DND-41 (cell line): Measurements from ENCODE around the gene CTU2.

Experiments
- CTCF ChIP-seq: IDR thresholded peaks from 2 replicates; pipeline ENCODE4 v1.5.1; 2012; ENCODE audit warnings: borderline replicate concordance, low read length, moderate library complexity, mild to moderate bottlenecking; ENCODE audit not compliant: poor library complexity, severe bottlenecking; ENCODE audit errors: extremely low read depth
- EZH2 ChIP-seq: IDR thresholded peaks from 3 replicates; pipeline ENCODE4 v1.6.1; 2012; ENCODE audit warnings: borderline replicate concordance, low read depth, mild to moderate bottlenecking, moderate library complexity, low read length, inconsistent platforms; ENCODE audit not compliant: severe bottlenecking

- no peak for TF ChIP-seq EZH2
- no peak for TF ChIP-seq CTCF
Observed at GRCh38 chr16:88713054-88713453, 6.8 kb downstream of the CTU2 start.
